ENCODE results near the gene MXI1.
A peak's percentile ranks its signal among the peaks of the same experiment; 100 is the strongest.

Gene MXI1

DNA sequence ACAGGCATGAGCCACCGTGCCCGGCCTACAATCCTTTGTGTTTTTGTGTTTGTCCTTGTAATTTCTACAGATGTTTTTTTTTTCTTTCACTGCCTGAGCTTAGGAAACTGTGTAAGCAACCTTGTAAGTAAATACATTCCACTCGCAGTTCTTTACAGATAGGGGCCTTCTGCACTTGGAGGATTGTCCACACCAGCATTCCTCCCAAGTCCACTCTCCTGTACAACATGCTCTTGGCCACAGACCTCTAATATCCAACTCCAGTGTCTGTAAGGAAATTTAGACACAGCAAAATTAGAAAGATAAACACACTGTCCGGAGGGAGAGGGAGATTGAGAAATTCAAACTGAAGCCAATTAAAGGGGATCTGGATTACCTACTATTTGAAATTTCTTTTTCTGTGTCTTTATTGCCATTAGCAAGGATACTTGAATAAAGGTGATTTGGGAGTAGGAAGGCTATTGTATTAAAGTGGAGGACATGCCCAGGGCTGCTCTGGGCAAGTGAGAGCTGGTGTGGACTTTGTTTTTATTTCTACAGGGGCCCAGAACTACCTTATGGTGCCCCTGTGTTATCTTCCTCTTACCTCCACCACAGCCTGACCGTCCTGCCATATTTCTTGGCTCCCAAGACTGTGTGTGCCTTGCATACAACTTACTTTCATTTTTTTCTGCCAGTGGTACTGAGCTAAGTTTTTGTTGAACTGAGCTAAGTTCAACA is 9.7 kb downstream of the MXI1 start:
- no peak for DNase-seq

DNA sequence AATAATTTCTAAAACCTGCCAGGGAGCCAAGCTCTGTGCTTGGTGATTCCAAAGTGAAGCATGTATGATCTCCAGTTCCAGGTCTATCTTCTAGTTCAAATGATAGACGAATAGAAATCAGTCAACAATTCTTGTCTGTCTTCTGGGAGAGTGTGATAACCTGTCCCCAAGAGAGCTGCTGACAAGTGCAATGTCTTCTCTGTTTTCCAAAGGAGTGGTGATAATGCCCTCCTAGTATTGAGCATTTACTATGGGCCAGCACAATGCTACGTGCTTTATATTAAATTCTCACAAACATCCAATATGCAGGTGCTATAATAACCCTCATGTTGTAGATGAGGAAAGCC is 10.2 kb downstream of the MXI1 start:
- no peak for DNase-seq

DNA sequence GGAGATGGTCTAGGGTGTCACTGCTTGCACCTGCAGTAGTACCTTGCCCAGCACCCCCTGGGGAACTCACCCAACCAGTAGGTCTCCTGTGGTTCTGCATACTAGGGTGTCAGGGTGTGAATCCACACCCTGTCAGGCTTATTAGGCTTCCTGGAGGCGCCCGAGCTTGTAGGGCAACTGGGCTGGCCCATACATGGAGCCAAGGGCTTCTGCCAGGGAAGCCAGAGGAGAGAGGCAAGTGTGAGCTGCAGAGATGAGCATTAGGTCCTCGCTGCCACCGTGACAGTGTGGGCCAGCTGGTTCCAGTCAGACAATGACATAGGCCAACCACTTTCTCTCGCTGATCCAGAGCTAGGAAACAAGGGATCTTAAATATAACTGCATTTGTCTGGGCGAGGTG is 11.2 kb downstream of the MXI1 start:
- DNase-seq = no peak

DNA sequence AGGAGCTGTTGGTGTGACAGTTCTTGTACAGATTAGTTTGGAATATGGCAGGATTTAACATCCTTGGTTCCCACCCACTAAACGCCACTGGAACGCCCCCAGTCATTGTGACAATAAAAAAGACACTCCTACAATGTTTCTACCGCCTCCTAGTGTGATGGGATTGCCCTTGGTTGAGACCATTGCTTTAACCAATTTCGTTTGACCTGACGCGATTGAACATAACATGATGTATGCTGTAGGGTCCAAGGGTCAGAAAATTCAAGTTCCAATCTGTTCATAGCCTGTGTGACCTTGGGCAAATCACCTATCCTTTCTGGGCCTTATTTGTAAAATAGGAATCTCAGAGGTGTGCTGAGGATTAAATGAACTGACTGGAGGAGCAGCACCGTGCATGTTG is 12.5 kb downstream of the MXI1 start:
- no peak for DNase-seq

DNA sequence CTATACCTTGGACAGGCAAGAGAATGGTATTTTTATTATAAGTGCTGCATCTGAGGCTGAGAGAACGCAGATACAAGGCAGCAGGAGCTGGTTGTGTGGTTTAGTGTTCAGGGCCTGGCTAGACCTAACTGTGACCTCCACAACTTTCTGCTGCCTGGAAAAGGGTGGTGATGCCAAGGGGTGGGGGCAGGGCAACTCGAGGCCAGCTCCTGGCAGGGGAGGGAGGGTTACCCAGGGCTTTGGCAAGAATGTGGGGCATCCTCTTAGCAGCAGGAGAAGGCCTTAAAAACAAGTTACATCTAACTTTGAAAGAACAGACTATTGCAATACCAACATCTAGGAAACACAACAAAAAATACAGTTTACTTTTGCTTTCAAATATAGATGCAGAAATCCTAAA is 13.0 kb downstream of the MXI1 start:
- no peak for DNase-seq

DNA sequence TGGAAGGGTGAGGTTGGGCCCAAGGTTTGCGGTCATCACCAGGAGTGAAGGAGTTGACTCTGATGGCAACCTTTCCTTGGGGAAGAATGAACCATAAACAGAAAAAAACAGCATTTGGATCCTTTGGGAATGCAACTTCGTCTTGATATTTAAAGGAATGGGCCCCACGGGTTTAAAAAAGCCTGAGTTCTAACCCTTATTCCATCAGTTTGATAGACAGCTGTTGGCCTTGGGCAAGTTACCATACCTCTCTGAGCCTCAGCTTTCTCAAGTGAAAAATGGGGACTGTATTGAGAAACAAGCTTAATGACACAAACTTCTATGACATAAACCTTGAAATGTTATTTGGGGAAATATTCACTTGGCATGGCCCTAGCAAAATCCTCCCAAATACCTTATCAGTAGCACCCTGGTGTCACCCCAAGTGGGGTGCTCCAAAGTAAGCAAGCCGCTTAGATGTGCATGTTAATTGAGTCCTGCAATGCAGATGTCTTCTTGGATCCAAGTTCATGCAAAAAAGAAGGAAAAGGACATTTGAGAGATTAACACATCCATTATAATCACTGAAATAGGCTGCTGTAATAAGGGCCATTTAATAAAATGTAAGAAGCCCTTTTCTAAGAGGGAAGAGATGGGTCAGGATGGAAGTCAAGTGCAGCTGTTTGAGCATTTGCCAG is 13.8 kb downstream of the MXI1 start:
- DNase-seq = no peak

DNA sequence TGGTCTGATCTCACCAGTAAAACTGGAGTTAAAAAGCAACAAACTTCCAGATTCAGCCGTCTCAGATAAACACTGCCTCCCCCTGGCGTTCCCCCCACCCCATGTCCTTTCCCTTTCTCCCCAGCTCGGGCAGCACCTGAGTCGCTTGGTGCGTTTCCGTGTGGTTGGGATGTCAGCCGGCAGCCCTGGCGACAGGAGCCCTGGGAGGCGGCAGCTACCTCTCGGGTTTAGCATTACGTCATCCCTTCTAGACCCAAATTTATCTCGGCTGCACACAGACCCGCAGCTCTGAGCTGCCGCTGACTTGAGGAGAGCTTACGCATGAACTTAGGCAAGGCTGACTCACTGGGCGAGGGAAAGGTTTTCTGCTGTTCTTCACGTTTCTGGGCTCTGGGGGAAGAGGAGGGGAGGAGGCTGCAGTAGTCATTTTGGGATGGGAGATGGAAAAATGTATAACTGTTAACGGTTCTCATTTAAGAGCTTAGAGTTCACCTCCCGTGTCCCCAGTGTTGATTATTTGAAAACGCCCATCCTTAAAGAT is 14.4 kb downstream of the MXI1 start:
- DNase-seq = peak; percentile 90

DNA sequence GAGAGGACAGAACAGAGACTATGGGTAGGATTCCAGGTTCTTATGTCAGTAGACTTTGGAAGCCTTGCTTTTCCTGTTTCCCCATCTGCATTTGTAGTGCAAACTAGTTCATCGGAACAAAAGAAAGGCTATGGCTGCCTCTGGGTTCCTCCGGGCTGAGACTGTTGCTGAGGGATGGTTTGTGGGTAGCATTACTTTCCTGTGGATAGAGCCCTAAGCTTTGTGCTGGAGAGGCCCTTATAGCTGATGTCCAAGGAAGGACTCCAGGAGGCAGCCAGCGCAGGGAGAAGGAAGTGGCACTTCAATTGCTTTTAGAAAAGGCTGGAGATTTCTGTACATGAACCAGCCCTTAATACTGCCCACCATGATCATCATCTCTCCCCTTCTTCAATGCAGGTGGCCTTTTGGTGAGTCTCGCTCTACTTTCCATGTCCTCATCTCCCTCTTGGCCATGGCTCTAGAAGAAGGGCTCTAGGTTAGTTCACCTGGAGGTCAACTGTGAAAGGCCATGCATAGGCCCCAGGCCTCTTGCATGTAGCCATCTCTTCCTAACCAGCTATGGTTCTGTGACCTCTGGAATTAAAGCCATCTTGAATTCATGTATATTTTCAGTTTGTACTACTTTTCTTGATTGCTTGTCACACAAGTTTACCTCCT is 15.4 kb downstream of the MXI1 start:
- no peak for DNase-seq

DNA sequence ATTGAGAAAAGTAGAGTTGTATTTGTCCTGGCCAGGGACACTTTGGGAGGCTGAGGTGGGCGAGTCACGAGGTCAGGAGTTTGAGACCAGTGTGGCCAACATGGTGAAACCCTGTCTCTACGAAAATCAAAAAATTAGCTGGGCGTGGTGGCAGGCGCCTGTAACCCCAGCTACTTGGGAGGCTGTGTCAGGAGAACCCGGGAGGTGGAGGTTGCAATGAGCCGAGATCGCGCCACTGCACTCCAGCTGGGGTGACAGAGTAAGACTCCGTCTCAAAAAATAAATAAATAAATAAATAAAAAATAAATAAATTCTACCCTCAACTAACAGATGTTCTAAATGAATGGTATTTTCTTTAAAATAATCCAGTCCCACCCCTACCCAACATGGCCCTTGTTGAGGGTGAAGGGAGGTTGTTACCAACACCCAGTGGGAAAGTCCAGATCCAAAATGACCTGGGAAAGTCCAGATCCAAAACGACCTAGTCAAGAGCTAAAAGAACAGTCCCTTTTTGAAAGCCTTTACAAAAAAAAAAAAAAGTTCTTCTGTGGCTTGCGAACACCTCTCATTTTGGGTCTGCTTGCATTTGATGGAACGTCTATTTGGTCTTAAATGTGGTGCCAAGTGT is 16.0 kb downstream of the MXI1 start:
- DNase-seq = no peak

DNA sequence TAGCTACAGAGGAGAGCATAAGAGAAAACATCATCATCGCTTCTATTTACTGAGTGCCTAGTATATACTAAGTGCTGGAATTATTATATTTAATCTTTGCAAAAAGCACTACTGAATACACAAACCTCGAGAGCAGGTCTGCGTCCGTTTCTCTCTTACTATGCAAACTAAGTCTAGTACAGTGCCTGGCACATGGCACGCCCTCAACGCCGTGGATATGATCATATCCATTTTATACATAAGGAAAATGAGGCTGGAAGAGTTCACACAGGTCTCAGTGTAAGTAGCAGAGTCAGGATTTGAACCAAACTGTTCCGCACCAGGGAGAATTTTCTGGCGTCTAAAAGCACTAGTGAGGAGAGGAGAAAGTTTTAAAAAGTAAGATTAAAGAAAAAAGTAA is 17.6 kb downstream of the MXI1 start:
- no peak for DNase-seq

DNA sequence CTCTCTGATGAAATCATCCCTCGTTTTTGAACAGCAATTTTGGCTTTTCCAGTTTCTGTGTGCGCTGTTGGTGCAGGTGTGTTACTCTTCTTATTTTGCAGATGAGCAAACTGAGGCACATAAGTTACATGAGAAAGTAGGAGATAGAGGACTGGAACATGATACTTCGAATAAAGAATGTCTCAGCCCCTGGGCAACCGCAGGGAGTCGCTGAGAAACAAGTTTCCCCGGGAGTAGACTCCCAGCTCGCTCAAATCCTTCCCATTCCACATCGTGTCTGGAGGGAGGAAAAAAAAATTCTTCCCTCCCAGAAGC is 18.0 kb downstream of the MXI1 start:
- DNase-seq = no peak

DNA sequence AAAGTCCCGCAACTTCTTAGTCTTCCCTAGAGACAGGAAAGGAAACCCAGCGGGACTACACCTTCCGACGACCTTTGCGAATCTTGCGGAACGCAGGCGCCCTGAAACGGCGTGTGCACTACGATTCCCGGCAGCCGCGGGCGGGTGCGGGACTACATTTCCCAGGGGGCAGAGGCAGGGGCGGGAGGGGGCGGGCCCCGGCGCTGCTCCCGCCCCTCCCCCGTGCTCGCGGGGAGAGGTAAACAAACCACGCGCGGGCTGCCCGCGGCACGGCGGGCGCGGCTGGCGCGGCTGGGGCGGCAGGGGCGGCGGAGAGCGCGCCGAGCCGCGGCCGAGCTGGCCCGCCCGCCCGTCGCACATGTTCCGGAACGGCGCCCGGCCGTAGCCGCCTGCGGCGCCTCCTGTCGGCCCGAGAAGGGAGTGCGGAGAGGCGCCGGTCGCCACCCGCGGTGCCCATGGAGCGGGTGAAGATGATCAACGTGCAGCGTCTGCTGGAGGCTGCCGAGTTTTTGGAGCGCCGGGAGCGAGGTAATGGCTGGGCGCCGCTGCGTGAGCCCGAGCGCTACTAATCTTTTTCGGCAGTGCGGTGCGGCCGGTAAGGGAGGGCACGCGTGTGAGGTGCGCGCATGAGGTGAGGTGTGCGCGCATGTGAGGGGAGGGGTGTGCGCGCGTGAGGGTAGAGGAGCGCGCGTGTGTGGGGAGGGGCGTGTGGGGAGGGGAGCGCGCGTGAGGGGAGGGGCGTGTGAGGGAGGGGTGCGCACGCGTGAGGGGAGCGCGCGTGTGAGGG is 18.5 kb downstream of the MXI1 start:
- DNase-seq = peak; percentile 96

DNA sequence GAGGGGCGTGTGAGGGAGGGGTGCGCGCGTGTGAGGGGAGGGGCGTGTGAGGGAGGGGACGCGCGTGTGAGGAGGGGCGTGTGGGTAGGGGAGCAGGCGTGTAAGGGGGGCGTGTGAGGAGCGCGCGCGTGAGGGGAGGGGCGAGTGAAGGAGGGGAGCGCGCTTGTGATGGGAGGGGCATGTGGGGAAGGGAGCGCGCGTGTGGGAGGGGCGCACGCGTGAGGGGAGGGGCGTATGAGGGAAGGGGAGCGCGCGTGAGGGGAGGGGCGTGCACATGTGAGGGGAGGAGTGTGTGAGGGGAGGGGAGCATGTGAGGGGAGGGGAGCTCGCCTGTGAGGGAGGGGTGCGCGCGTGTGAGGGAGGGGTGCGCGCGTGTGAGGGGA is 19.1 kb downstream of the MXI1 start:
- peak; percentile 94 for DNase-seq

DNA sequence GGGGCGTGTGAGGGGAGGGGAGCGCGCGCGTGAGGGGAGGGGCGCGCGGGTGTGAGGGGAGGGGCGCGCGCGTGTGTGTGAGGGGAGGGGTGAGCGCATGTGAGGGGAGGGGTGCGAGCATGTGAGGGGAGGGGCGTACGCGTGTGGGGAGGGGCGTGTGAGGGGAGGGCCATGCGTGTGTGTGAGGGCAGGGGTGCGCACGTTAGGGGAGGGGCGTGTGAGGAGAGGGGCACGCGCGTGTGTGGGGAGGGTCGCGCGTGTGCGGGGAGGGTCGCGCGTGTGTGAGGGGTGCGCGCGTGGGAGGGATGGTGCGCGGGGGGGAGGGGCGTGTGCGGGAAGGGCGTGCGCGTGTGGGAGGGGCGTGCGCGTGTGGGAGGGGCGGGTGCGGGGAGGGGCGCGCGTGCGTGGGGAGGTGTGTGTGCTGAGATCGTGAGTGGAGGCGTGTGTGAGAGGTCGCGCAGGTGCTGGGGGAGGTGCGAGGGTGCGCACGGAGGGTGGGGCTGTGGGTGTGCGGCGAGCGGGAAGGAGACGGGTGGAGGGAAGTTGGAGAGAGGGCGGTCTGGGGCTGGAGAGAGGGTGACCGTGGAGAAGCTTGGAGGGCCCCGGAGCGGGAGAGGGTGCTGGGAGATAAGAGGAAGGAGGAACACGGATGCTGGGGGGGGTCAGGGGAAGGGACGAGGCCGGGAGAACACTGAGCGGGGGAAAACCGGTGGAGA is 19.7 kb downstream of the MXI1 start:
- DNase-seq = peak; percentile 90

DNA sequence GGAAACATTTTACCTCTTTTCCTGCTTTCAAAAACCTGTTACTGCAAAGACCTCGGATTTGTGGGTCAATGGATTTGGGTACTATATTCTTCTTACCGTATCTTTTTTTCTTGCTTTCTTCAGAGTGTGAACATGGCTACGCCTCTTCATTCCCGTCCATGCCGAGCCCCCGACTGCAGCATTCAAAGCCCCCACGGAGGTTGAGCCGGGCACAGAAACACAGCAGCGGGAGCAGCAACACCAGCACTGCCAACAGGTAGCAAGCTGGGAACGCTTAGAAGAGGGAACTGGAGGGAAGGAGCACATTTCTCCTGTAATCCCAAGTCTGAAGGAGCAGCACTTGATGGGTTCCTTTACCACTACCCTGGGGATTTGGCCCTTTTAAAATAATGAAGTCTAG is 20.7 kb downstream of the MXI1 start:
- no peak for DNase-seq

DNA sequence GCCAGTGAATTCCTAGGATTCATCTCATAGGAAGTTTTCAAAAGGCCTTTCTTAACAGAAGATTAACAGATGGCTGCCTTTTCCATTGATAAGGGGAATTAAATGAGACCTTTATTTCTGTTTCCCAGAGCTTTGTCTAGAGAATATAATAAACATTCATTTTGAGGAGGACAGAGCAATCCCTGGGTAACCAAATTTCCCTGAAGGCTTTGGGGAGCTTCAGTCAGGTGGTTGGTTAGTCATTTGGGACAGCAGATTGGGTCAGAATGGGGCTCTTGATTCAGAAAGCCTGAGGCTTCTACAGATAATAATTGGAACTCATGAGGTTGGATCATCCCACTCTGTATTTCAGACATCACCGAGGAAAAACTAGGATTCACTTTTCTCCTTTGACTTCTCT is 21.8 kb downstream of the MXI1 start:
- DNase-seq = no peak

DNA sequence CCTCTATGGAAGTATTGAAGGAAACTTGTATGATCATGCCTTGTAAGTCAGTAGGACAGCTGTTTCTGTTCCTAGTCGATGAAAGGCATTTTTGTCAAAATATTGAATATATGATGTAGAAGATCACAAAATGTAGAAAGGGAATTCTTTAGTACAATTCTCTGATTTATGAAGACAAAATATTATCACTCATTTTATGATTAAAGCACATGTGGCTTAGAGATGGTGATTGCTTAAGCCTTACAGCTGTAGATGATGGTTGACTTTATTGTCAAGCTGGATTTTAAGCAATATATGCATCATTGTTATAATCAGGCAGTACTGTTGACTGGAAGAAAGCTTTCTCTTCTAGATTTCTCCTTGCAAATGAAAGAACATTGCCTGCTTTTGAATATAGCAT is 26.4 kb downstream of the MXI1 start:
- DNase-seq = no peak

DNA sequence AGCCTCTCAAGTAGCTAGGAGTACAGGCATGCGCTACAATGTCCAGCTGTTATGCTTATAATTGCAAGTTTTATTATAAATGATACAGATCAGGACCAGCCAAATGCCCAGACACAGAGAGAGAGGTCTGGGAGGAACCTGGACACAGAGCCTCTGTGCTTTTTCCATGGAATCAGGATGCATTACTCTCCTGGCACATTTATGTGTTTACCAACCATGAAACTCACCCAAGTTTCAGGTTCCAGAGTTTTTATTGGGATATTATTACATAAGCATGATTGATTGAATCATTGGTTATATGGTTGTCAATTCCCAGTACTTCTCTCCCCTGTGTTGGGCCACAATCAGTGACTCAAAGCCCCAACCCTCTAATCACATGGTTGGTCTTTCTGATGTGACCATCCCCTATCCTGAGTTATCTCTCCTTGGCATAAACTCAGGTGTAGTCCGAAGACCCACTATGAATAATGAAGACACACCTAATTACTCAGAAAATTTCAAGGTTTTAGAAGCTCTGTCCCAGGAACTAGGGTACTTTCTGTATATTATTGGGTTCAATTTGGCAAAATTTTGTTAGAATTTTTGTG is 30.6 kb downstream of the MXI1 start:
- no peak for DNase-seq

DNA sequence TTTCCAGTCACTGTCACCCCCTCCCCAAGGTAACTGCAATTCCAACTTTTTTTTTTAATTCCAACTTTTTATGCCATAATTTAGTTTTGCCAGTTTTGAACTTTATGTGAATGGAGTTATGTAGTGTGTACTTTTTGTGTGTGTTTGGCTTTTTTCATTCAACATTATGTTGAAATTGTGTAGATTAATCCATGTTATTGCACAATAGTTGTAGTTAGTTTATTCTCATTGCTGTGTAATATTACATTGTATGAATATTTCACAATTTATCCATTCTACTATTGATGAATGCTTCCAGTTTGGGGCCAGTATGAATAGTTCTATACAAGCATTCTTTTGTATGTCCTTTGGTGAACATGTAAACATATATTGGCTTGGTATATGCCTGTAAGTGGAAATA is 32.5 kb downstream of the MXI1 start:
- DNase-seq = no peak

DNA sequence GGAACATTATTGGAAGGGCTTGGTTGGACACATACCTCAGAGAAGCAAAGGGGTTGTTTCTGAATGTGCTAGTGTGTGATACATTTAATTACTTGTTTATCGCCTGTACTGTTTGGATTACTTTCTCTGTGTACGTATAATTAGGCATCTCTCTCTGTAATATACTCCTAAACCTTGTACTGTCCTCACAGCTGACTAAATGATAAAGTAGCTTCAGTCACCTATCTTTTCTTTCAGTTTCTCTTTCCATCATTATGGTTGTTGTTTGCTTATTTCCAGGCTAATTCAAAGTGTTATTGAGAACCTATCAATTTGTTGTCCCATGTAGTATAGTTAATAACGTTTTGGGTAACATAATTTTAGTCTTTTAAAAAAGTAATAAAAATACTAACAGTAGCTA is 34.0 kb downstream of the MXI1 start:
- DNase-seq = no peak

DNA sequence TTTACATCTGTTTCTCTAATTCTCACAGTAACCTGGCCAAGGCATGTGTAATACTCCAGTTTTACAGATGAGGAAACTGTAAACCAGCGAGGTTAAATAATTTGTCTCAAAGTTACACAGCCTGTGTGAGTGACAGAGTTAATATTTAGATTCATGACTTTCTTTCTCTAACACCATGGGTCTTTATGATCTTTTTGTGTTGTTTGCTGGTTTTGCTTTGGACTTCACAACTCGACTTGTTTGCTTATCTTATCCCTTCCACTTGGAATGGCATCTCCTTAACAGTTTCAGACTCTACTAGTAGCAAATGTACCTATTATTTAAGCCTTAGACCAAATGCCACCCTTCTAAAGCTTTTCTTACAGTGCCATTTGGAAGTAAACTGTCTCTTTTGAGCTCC is 34.4 kb downstream of the MXI1 start:
- no peak for DNase-seq

DNA sequence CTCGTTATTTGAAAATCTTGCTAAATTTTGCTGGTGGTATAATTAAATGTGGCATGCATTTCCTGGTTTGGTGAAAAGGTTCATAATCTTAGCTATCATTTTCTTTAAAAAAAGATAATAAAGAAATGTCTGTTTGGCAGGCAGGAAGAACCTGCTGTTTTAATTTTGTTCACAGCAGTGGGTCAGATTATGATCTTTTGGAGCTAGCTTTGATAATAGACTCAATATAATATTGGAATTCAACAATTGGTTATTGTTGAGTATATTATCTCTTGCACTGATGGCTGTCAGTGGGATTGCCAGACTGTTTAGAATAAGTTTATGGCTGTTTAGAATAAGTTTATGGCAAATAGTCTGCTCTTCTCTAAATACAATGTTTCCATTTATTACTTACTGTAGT is 35.1 kb downstream of the MXI1 start:
- DNase-seq = no peak
